ENCODE data around the gene NR2F1.

DNA sequence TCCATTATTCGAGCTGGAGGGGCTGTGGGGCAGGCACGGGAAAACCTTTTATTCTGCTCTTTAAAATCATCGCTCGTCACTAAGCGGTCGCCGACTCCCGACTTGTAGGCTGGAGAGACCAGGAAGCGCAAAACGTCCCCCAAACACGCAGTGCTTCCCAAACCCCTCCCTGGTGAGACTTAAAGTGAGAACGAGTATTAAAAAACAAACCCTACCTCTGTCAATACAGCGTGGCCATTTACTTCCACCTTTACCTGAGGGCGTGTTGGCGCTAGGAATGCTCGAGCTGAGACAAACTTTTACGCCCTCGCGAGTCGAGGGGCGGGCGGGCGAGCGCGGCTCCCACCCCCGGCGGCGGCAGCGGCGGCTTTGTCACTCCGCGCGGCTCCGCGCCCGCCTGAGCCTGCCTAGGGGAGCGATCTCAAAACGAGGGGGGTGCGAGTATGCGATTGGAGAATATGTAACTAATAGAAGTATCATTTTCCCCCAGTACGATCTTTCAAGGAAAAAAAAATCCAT lies 2.0 kb upstream of the NR2F1 start, which contains the start of gene NR2F1-AS1:
- TF ChIP-seq, protein P1, sequence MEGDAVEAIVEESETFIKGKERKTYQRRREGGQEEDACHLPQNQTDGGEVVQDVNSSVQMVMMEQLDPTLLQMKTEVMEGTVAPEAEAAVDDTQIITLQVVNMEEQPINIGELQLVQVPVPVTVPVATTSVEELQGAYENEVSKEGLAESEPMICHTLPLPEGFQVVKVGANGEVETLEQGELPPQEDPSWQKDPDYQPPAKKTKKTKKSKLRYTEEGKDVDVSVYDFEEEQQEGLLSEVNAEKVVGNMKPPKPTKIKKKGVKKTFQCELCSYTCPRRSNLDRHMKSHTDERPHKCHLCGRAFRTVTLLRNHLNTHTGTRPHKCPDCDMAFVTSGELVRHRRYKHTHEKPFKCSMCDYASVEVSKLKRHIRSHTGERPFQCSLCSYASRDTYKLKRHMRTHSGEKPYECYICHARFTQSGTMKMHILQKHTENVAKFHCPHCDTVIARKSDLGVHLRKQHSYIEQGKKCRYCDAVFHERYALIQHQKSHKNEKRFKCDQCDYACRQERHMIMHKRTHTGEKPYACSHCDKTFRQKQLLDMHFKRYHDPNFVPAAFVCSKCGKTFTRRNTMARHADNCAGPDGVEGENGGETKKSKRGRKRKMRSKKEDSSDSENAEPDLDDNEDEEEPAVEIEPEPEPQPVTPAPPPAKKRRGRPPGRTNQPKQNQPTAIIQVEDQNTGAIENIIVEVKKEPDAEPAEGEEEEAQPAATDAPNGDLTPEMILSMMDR (IDR thresholded peaks at IDR 0.05 in 2 of 3, conservative IDR thresholded peaks at IDR 0.05 in 1 of 3; ENCODE audit: borderline replicate concordance in 1 of 3, insufficient read depth in 1 of 3, low read depth in 2 of 3, low read length in 2 of 3), result no peak
- TF ChIP-seq YY1 (IDR thresholded peaks at IDR 0.05; ENCODE audit: extremely low read depth, insufficient replicate concordance, low read depth, low read length), result no peak

Measured in HCT116 (cell line).